ENCODE data around the gene VTI1A.
A peak's percentile ranks its signal among the peaks of the same experiment; 100 is the strongest.

Gene VTI1A

GRCh38 chr10:112793202-112793921, 346.3 kb downstream of the VTI1A start:
- no peak for DNase-seq

DNA sequence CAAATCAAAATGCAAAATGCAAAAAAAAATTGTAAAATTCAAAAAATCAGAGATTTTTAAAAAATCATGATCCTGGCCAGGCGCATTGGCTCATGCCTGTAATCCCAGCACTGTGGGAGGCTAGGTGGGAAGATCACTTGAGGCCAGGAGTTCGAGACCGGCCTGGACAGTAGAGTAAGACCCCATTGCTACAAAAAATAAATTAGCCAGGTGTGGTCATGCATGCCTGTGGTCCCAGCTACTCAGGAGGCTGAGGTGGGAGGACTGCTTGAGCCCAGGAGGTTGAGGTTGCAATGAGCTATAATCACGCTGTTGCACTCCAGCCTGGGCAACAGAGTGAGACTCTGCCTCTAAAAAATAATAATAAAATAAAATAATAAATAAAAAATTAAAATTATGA, 347.2 kb downstream of the VTI1A start:
- DNase-seq: no peak

DNA sequence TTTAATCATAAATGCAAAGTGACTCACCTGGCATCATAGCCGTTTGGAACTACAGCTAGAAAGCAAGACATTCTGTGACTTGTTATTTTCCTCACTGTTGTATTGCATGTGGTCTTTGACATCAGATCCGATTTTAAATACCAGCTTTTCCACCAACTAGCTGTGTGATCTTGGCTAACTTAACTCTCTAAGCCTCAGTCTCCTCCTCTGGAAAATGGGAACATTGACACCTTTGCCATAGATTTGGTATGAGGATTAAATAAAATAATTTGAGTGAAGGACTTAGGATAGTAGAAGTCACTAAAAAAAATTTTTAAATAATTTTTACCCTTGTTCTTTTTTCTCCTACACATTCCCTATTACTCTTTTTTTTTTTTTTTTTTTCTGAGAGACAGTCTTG, 348.1 kb downstream of the VTI1A start:
- no peak for DNase-seq

DNA sequence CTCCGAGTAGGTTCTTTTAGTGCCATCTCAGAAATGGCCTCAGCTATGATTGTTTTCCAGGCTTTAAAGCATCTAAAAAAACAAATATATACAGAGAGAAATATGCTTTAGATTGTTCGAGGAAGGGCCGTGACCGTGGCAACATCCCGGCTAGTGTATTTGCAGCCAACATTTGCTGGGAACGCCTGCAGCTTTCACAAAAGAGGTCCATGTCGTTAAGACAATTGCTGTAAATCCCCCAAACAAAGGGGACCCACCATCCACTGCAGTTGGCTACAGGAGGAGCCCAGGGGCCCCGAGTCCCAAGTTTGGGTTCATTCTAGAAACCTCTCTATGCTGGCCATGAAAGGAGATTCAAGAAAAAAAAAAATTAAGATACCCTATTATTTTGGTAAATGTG, 350.2 kb downstream of the VTI1A start:
- no peak for DNase-seq

- DNase-seq: no peak
Observed at GRCh38 chr10:112797855-112798254, 350.8 kb downstream of the VTI1A start.

DNA sequence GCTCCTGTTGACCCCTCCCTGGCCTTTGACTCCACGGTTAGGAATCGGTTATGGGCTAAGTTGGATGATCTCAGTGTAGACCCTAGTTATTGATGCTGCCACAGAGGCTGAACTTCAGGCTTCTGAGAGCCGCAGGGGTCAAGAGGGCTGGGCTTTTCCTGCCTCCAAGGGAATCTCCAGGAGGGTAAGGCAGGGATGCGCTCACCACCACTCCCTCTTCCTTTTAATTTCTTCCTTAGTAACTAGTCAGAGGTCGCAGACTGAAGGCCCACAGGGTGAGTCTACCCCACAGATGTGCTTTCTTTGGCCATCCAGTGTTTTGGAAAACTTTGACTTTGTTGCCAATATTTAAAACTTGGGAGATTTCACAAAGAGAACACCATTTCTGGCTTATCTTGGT, 352.0 kb downstream of the VTI1A start:
- no peak for DNase-seq

GRCh38 chr10:112799726-112800510, 352.9 kb downstream of the VTI1A start:
- DNase-seq: no peak

DNA sequence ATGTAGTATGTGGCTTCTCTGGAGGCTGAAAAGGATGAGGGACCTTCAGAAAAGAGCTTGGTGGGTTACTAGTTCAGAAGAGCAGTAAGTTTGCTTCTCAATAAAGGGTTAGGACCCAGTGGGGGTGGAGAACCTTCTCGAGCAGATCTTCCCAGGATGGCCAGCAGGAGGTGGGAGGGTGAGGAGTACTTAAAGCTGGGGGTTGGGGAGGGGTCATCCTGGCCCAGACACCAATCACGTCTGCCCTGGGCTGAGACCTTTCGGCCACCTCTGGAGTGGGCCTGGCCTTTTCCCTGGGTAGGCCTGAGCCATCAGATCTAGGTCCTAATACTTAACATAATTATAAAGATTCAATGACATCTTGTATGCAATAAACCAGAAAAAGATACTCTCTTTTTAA, 354.0 kb downstream of the VTI1A start:
- DNase-seq: no peak

DNA sequence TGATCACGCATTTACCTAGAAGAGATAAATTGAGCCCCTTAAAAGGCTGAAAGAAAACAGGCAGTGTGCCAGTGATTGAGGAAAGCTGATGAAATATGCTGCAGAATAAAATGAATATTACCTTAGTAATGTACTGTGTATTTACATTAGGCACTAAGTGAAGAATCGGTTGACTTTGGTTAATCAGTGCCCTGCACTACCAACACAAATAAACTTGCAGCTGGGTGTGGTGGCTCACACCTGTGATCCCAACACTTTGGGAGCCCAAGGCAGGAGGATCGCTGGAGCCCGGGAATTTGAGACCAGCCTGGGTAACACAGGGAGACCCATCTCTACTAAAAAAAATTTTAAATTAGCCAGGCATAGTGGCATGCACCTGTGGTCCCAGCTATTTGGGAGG, 354.7 kb downstream of the VTI1A start:
- DNase-seq: no peak

- no peak for DNase-seq
Observed at GRCh38 chr10:112802411-112803022, 355.5 kb downstream of the VTI1A start.

GRCh38 chr10:112803961-112804401, 357.0 kb downstream of the VTI1A start:
- DNase-seq: no peak

- no peak for DNase-seq
Observed at GRCh38 chr10:112805254-112805590, 358.2 kb downstream of the VTI1A start.

DNA sequence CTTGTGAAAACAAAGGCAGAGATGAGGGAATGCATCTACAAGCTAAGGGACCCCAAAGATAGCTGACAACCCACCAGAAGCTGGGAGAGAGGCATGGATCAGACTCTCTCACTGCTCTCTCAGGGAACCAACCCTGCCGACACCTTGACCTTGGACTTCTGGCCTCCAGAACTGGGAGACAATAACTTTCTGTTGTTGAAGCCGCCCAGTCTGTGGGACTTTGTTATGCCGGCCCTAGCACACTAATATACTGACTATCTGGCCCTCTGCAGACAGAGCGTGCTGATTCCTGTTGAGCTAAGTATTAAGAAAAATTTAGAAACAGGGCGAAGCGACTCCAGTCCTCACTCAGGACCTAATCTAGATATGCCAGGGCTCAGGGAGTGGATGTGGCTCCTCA, 358.7 kb downstream of the VTI1A start:
- DNase-seq: no peak

GRCh38 chr10:112807013-112807412, 360.0 kb downstream of the VTI1A start:
- no peak for DNase-seq

- DNase-seq: no peak
Observed at GRCh38 chr10:112809736-112810135, 362.7 kb downstream of the VTI1A start.

DNA sequence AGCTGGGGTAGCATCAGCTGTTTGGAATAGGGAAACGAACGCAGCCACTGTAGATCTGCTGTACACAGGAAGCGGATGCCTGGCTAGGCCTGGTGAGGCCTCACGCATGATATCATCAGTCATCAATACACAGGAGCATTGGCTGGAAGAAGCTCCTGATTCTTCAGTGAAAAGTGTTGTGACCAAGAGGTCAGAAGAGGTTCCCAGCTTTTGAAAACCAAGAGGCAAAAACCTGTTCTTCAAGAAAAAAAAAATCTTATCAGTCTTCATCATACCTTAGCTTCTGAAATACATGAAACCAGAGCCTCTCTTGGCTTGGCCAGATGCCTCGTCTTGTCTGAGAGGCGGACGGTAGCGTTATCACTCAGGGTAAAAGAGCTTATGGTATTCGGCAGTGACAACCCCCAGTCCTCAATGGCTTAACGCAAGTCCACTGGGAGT, 363.7 kb downstream of the VTI1A start:
- DNase-seq: no peak

DNA sequence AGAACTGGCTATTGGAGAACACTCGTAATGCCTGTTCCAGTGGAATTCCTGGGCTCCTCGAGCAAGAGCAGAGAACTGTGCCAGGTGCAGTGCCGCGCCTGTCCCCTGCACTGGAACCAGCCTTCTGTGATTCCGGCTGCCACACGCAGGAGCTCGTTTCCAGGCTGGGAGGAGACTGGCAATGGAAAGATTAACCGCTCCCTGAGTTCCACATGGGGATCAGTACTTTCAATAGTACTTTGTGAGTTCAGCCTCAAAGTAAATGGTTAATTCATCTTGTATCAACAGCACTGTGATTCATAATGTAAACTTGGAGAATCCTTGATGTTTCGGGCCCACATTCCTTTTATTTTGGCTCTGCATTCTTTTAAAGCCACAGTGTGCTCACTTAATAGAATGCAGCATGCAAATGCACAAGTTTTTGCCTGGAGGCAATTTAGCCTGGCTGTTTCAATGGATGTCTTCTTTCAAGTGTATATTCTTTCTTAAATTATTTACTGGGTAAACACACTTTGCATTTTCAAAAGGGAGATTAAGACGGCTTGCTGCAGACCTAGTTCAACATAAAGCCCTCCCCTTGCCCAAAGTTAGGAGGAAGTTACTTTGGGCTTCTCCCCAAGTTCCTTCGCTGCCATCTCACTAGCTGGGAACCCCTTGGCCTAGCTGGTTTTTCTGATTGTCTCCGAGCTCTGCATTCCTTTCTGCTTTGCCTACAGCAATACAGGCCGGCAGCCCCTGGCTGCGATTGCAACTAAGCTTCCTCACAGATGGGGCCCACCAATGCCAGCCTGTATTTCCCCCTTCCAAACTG, 364.9 kb downstream of the VTI1A start:
- peak; percentile 85 for DNase-seq

DNA sequence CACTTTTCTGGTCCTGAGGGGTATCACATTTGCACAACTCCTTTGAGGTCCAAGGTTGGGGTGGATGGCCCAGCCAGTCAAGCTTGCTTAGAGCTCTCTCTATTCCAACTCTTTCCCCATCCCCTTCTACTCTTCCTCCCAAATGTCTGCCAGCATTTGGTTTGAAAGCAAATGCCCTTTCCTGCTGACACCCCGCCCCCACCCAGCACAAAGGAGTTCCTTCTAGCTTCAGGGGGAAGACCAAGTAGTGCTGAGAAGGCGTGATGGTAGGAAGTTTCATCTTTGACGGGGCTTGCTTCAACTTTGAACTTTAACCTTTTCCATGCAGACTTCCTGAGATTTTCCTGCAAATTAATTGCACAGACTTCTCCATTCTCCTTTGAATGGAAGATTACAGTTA, 365.6 kb downstream of the VTI1A start:
- DNase-seq: no peak

DNA sequence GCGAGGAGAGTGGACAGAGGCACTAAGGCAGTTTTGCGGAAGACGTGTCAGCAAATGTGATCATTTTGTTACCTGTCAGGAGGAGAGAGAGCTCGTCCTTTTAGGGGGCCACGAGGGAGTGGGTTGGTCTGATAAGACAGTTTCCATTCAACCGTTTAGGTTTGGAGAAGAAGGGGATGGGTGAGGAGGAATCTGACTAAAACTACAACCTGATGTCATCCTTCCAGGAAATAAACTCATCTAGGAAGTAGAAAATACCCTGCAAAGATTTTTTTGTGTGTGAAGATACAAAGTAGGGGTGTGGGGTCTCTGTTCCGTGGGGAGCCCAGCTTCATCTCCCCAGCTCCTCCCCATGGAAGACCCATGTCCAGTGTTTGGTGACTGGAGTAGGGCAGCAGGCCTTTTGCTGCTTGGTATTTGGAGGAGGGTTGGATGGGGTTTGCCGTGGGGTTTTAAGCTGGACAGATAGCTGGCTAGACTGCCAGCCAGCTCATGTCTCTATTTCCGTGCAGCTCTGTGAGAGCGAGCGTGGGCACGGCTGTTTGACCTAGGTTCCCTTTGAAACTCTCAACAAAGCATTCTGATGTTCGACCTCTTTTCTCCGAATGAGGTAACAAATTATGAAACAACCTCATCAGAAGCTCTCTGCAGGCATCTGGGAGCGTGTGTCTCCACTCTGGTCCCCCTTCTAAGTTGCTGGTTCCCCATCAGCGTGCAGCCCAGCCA, 367.0 kb downstream of the VTI1A start:
- DNase-seq: no peak

GRCh38 chr10:112815269-112816032, 368.4 kb downstream of the VTI1A start:
- no peak for DNase-seq

- no peak for DNase-seq
Observed at GRCh38 chr10:112816033-112816430, 369.0 kb downstream of the VTI1A start.

DNA sequence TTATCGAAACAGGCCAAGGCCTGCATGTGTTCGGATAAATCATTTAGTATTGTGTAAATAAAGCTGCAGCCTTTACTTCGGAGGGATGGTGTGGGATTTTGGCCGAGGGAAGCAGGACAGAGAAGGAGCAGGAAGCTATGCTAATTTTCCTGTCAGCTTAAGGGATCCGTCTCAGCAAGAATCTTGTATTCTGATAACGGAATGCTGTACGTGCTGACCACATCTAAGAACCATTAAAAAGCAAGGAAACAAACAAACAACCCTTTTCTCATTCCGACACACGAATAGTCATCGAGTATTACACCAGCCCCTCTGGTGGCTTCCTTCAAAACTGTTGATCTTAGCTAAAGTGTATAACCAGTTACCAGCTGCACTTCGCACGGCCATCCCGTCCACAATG, 369.9 kb downstream of the VTI1A start:
- no peak for DNase-seq

All from right hindlimb (tissue), 1 donor.